HG03280 (cell line): ENCODE measurements around the gene SFSWAP.
A peak's percentile ranks its signal among the peaks of the same experiment; 100 is the strongest.

Experiments
- ATAC-seq: cut with Tn5 transposase; IDR thresholded peaks from one replicate; pipeline ENCODE4 v1.9.1; 2021; ENCODE audit warnings: mild to moderate bottlenecking, moderate library complexity; ENCODE audit not compliant: unreplicated experiment

Gene SFSWAP

DNA sequence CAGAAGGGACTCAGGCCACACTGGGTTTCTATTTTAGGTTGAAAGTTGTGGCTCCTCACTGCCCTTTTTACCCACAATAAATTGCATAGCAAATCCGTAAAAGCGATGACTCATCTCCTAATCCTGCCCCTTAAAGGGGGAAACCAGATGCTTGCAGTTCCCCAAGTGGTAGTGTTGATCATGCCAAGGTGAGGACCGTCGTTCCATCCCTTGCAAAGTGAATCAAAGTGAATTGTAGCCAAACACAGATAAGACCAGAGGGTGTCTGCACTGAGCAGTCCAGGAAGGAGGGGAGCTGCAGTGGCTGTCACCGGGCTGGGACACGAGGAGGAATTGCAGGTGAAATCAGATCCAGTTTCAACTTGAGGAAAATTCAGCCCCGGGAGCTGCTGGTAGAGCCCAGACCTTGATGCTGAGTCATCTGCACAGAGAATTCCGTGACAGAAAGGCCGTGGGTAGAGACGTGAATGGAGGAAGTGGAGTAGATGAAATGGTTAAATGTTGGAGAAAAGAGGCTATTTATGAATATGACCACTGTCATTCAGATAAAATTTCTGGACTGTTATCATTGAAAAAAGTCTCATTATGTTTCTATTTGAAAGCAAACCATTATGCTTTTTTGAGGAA is 73.1 kb downstream of the SFSWAP start:
- peak; percentile 62 for ATAC-seq

DNA sequence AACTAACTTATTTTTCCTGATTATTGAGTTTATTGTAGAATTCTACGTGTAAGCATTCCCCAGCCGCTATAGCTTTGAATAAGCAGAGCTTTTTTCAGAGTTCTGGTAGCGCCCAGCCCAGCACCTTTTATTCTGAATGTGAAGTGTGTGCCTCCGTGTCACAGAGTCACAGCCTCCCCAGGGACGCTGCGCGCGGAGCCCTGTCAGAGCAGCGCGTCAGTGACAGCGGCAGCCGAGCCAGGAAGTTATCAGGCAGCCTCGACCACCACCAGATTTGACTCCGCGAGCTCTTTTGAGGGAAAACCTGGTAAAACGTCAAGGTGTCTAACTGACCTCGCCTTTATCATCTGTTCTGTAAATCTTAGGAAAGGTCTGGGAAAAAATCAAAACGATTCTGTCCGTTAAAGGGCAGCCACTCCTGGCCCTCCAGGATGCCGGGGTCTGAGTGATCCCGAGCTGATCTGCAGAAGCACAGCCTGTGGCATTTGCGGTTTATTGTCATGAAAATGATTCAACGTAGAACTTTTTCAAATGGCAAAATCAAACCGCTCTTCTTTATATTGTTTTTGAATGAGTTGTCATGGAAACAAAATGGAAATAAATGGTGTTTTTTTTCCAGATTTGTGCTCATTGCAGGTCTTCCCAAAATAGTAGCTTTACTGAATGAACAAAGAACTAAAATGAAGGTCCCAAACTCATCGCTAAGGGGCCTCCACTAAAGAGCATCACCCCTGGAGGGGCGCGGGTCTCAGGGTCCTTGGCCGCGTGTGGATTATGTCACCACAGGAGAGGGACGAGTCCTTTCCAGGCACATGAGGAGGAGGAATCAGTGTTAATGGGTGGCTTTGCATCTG is 74.2 kb downstream of the SFSWAP start:
- no peak for ATAC-seq

DNA sequence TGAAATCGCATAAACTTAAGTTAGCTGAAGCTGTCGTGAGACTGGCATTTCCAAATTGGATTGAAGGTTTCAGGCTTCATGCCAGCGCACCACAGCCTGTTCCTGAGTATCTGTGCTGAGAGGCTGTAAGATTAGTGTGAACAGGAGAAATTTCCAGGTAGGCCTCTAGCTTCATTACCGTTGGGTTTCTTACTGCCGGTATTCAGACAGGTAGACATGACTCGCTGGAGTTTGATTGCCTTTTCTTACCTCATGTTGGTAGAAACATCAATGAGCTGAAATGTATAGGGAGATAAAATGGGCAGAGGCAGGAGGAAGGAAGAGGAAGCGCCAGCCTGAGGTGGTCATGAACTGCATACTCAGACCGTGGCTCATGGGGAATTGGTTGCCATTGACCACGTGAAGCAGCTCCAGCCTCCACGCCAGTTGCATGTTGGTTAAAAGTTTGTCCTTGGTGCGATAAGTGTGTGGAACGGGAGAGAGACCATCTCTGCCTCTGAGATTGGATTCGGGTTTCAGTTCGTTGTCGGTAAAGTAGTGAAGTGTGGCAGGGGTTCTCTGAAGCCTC is 75.0 kb downstream of the SFSWAP start:
- ATAC-seq = no peak

DNA sequence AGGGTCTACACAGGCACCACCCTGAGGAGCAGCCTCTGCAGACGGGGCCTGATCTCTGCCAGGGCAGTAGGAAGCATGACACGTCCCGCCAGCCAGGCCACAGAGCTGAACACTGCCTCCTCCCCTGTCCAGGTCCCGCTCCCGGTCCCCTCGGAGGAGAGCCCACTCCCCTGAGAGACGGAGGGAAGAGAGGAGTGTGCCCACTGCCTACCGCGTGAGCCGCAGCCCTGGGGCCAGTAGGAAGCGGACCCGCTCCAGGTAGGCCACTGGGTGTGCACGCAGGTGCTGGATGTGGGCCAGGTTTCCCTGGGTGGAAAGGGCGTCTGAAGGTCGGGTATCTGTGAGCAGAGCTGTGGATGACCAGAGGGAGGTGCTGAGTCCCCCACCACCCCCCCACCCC is 75.4 kb downstream of the SFSWAP start:
- no peak for ATAC-seq

DNA sequence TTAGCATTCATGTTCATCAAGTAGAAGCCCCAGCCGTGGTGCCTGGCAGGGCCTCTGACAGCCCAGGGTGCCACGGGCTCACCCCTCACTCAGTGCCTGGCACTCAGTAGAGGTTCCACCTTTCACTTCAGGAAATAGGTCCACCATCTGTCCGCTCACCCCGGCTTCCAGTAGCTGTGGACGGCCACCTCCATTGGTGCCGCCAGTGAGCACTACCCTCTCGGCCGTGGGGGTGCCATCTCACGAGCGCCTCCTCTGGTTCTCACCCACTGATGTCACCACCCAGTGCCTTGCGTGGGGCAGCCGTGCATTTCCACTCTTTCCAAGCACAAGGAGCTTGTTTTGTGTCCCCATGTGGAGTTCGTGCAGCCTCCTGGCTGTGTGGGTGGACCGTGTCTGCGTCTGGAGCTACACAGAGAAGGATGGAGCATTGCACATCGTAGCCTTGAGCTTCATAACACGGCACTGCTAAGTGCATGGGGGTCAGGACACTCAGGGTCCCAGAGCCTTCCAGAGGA is 76.3 kb downstream of the SFSWAP start:
- ATAC-seq = no peak

DNA sequence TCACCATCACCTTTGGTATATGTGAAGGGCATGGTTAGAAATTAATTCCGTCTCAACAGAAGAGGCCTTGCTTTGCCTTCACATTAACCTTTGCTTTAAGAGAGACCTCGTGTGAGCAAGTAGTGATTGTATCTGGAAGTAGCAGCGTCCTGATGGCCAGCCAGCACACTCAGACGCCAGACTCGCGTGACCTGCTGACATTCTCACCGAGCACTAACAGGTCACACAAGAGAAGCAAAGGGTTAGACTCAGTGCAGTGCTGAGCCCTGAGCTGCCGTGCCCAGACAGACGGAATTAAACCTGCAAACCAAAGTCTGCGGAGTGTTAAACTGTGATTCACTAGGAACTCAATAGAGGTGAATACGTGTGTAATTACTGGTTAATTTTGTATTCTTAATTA is 77.2 kb downstream of the SFSWAP start:
- no peak for ATAC-seq

DNA sequence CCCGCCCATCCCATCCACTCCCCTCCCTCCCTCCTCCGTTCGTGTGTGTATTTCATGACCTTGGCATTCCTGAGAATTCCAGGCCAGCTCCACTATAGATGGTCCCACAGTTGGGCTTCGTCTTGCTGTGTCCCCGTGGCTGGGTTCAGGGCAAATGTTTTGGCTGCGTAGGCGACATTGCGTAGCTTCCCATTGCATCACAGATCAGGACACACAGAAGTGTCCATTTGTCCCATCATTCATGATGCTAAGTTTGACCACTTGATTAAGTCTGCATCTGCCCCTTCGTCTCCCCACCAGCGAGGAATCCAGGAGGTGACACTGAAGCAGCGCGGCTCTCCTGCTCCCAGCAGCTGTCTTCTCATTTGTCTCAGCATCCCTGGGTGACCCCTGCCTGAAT is 78.7 kb downstream of the SFSWAP start:
- no peak for ATAC-seq

DNA sequence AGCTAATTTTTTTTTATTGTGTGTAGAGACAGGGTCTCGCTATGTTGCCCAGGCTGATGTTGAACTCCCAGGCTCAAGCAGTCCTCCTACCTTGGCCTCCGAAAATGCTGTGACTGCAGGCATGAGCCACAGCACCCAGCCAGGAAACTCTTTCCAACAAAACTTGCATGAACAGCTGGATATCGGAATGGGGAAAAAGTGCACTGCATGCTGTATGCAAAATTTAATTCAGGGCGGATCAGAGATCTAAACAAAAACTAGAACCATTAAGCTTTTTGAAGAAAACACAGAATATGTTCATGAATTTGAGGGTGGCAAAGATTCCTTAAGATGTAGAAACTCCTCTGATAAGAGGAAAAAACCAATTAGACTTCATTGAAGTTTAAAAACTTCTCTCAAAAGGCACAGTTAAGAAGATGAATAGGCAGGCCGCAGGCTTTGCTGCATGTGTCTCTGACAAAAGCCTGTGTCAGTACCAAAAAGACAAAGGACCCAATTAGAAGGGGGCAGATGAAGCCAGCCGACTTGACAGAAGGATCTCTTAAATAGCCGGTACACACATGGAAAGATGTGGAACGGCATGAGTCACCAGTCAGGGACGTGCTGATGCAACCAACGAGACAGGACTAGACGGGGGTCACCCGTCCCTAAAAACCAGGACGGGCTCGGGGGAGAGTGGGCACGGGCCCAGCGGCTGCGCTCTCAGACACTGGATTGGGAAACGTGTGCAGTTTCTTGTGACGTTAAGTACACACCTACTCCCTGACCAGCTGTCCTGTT is 82.5 kb downstream of the SFSWAP start:
- no peak for ATAC-seq

DNA sequence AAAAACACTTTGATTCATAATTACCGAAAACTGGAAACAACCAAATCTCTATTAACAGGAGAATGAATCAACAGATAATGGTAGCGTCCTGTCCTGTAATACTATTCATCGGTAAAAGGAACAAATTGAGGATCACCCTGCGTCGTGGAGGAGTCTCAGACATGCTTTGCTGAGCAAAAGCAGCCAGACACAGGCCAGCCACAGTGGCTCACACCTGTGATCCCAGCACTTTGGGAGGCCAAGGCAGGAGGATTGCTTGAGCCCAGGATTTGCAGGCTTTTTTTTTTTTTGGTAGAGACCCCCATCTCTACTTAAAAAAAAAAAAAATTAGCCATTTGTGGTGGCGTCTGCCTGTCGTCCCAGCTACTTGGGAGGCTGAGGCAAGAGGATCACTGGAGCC is 83.2 kb downstream of the SFSWAP start:
- no peak for ATAC-seq

DNA sequence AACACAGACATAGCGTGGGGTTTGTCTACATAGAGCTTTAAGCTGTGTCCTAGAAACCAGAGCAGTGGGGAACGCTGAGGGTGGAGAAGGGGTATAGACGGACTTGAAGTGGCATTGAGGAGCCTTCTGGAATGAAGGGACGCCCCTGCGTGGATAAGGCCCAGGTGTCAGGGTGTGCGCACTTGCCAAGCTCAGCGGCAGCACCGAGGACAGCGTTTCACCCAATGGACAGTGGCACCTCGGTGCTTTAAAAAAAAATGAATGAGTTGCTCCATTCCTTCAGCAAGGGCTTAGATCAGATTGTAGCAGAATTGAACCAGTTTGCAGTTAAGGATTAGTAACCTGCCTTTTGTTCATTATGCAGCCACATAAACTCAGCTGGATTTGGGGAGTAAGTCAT is 83.7 kb downstream of the SFSWAP start:
- ATAC-seq = no peak

DNA sequence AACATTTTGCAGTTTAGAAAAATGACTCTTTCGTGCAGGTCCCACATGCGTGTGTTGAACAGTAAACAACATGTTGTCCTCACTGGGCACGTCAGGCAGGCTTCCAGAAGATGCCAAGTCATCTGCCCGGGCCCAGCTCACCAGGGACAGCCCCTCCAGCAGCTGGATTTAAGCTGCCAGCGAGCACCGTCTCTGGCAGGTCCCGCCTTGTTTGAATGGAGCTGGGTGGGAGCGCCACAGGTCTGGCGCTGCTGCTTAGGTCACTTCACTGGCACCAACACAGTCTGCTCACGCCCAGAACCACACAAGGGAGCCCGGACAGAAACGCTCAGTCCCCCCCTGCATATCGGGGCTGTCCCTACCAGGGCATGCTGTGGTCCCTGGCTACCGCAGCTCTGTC is 84.2 kb downstream of the SFSWAP start:
- ATAC-seq = no peak

DNA sequence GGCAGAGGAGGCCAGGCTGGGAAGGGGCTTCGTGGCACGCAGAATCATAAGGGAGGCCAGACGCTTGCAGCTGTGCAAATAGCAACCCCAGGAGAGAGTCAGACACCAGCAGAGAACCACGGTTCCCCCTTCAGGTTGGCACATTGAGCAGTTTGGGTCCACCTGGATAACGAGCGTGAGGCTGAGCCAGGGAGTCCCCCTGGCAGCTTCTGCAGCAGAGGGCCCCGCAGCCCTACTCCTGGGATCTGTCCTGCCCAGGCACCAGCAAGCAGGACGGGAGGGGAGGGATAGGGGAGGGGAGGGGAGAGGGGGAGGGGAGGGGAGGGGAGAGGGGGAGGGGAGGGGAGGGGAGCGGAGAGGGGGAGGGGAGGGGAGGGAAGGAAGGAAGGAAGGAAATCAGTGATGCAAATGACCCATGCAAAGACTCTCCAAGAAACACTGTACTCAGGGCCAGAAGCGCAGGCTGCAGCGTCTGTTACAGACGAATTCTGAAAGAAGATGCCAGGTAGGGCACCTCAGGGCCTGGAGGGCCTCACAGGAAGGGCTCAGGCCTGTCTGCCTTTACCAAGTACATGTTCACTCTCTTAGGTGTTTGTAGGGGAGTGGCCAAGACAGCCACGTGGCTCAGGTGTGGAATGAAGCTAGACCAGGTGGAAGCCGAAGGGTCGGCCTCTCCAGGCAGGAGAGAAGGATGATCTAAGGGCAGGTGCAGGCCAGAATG is 85.0 kb downstream of the SFSWAP start:
- ATAC-seq = no peak

DNA sequence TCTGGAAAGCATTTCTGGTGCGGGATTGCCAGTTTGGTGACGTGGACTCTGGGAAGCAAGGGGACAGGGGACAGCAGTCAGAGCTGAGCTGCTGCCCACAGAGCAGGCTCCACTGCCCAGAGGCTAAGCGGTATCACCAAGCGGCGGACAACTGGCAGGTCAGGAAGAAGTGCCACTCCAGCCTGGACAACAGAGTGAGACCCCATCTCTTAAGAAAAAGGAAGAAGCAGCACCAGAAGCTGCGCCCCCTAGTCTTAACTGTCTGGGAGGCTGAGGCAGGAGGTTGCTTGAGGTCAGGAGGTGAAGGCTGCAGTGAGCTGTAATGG is 85.5 kb downstream of the SFSWAP start:
- no peak for ATAC-seq

DNA sequence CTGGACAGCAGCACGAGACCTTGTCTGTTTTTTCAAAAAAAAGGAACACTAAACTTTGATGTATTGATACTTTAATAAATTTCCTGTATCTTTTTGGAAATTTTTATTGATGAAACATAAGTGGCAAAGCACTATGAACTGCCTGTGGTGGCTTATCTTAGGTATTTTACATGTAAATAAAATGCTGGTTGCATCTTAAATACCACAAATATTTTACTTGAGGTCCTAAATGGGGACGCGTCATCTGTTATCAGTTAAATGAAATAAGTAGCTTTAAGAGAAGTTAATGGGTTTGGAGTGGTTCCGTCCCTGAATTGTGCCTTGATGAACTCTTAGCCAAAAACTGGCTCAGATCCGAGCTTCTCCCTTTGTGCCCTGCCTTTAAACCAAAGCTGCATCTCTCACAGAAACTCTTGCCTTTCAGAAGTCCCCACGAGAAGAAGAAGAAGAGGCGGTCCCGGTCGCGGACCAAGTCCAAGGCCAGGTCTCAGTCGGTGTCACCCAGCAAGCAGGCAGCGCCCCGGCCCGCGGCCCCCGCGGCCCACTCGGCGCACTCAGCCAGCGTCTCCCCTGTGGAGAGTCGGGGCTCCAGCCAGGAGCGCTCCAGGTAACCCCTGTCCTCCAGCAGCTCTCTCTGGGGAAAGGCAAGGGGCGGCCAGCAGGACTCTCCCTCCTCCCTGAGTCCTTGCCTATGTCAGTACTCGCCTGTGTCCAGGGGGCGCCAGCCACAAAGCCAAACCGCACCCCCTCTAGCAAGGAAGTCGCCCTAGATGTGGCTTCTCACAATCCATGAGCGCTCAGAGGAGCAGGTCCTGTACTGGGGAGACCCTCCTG is 86.1 kb downstream of the SFSWAP start:
- no peak for ATAC-seq

DNA sequence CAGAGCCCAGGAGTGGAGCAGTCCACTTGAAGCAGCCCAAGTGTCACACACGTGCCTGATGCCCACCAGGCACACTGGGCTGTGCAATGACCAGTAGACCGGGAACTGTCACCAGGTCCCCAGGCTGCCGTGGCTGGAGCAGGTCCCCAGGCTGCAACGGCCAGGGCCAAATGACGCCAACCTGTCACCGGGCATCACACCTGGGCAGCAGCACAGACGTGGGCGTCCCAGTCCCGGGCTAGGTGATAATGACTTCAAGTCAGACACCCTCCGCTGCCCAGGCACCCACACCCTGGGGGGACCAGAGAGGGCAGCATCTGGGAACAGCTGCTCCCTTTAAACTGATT is 86.7 kb downstream of the SFSWAP start:
- ATAC-seq = no peak

DNA sequence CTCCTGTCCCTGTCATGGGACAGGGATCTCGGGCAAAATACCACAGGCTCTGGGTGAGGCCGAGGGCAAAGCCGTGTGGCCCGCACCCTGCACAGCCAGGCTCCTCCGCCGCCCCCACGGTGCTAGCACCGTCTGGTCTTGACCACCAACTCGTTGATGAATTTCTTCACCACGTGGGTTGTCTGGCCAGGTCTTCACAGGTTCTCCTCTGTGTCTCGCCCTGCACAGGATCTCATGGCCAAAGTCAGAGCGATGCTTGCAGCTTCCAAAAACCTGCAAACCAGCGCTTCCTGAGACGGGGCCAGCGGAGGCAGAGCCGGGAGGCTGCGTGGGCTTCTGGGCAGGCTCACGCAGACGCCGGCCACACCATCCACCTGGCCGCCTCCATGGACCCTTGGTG is 88.3 kb downstream of the SFSWAP start:
- ATAC-seq = no peak

DNA sequence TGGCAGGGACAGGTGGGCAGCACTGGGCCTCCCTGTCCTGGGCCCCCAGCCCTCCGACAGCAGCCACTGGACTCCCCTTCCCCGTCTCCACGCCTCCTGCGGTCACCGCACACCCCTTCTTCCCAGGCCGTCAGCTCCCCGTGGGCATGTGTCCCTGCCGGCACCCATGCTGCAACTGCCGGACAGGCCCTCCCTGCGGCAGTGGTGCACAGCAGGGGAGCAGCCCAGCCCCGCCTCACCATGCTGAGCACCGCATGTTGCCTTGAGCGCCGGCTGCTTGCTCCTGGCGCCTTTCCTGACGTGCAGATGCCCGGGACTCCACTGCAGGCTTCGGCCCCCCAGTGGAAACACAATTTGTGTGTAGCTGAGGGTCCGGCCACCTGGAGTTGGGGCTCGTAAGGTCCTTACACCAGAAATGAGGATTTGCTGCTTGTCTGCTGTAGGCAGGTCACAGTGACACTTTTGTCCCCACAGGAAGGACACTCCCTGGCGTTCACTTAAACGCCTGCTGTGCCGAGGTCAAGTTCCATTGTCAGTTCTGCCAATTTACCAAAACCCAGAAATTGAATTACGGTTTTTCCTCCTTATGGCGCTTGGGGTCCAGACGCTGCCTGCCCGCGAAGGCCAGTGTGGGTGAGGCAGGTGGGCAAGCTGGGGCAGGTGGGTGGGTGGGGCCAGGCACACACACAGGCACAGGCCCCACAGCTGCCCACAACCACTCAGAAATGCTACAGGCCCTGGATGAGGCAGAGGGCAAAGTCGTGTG is 89.1 kb downstream of the SFSWAP start:
- no peak for ATAC-seq

DNA sequence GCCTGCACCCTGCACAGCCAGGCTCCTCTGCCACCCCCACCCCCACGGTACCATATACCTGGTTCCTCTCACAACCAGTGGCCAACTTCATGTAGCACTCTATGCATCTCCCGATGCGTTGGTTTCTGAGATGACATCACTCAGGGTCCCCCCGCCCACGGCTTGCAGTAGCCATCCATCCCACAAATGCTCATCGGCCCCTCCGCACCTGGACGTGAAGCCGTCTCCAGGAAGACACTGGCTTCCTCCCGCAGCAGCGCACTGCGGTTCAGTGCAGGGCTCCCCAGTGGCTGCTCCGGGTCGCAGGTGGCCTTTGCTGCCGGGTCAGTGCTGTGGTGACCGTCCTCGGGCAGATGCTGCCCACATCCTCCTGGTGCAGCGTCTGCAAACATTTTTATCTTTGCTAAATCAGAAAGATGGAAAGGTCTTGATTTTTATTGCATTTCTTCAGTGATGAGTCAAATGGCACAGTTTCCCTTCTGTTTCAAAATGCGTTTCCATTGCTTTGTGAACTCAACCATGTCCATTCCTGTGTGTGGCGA is 89.8 kb downstream of the SFSWAP start:
- ATAC-seq = no peak

DNA sequence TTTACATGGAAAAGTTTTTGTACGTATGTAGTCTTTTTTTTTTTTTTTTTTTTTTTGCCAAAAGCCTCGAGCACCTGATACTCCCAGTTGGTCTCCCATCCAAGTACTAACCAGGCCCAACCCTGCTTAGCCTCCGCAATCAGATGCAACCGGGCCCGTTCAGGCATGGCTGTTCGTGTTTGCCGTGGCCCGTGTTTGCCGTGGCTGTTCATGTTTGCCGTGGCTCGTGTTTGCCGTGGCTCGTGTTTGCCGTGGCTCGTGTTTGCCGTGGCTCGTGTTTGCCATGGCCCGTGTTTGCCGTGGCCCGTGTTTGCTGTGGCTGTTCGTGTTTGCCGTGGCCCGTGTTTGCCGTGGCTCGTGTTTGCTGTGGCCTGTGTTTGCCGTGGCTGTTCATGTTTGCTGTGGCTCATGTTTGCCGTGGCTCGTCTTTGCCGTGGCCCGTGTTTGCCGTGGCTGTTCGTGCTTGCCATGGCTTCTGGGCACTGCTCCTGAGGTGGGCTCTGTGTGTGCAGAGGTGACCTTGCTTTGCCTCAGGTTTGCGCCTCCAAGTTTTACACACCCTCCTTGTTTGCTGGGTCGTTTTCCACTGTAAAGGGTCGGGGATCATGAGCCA is 90.5 kb downstream of the SFSWAP start:
- ATAC-seq = no peak
